H7 (cell line): ENCODE results near the gene P2RY6. TPM values are rescaled to one million over a fixed set of nuclear protein-coding genes. Genes with fewer than 3 reads are reported as not detected.
A peak's percentile ranks its signal among the peaks of the same experiment; 100 is the strongest.

Source experiments
- DNase-seq: peaks from one replicate; pipeline ENCODE4 v3.0.0; 2012
- H3K27me3 ChIP-seq: 2 replicates; pipeline ENCODE4 v1.6.0; 2011; ENCODE audit warnings: mild to moderate bottlenecking, low read length; ENCODE audit not compliant: control insufficient read depth, insufficient read depth
- H3K36me3 ChIP-seq: replicated peaks from 2 replicates; pipeline ENCODE4 v1.5.1; 2011; ENCODE audit warnings: low read length; ENCODE audit not compliant: control insufficient read depth, insufficient read depth
- H3K4me3 ChIP-seq: 2 replicates; pipeline ENCODE4 v1.5.1; 2011; ENCODE audit warnings: low read depth, mild to moderate bottlenecking, control low read depth, low read length, moderate library complexity; ENCODE audit not compliant: insufficient read depth
- total RNA-seq: library from RNA; depleted of rRNA; stranded (reverse); fragments of >200 nt; shearing (Covaris generic); gene quantifications from 2 replicates; pipeline ENCODE4 v1.2.3, GENCODE V29; 2014; rRNA removed

Gene P2RY6
- total RNA-seq, 1 experiment from 2014 or later, result 0.66 TPM

GRCh38 chr11:73343076-73343873 lies 71.1 kb downstream of the P2RY6 start:
- peak; percentile 84 for DNase-seq
- H3K4me3 ChIP-seq, result peak overlapping the region; percentile 27
- H3K36me3 ChIP-seq, result no peaks in the 10 kb centered on the region
- peaks cover 16% of the 10 kb centered on the region for H3K27me3 ChIP-seq

GRCh38 chr11:73344191-73344607 lies 72.1 kb downstream of the P2RY6 start:
- no peaks in the 10 kb centered on the region for H3K36me3 ChIP-seq
- H3K27me3 ChIP-seq, result peaks cover 16% of the 10 kb centered on the region
- DNase-seq, result no peak
- no peak overlapping the region for H3K4me3 ChIP-seq

- Histone ChIP-seq H3K27me3 (peaks cover 16% of the 10 kb centered on the region), H3K36me3 (no peaks in the 10 kb centered on the region), H3K4me3 (no peak overlapping the region)
- no peak for DNase-seq
Observed at GRCh38 chr11:73345481-73346160, 73.5 kb downstream of the P2RY6 start.

- H3K36me3 ChIP-seq, result no peaks in the 10 kb centered on the region
- no peak for DNase-seq
- H3K4me3 ChIP-seq, result no peak overlapping the region
- peaks cover 16% of the 10 kb centered on the region for H3K27me3 ChIP-seq
Observed at GRCh38 chr11:73346186-73346935, 74.2 kb downstream of the P2RY6 start.

GRCh38 chr11:73347067-73347466 lies 74.9 kb downstream of the P2RY6 start:
- Histone ChIP-seq H3K27me3 (peaks cover 10% of the 10 kb centered on the region), H3K4me3 (no peak overlapping the region), H3K36me3 (no peaks in the 10 kb centered on the region)
- no peak for DNase-seq

Other genes with a start within 250 kb of the P2RY6 start
- gene FCHSD2, start 130.0 kb upstream of the P2RY6 start, total RNA-seq, result 4.6 and 5.9 TPM in 2 replicates
- gene P2RY2, start 54.1 kb upstream of the P2RY6 start, total RNA-seq, result 0.11 and 0.35 TPM in 2 replicates
- 3.3 and 6.6 TPM in 2 replicates for gene ARHGEF17, start 35.9 kb downstream of the P2RY6 start, total RNA-seq
- 6.4 and 8.3 TPM in 2 replicates for gene RELT, start 104.1 kb downstream of the P2RY6 start, total RNA-seq